ENCODE data around the gene TCP11.
"Not testable (repeated sequence)": the region's sequence is repeated elsewhere in the genome, so short reads cannot be mapped to it uniquely, and the experiment has no call there.

TCP11 gene

GRCh38 chr6:35146453-35146852, 5.3 kb upstream of the TCP11 start:
- no peak for DNase-seq (ENCODE audit: low read depth in 2 of 2)

GRCh38 chr6:35145757-35146156, 4.6 kb upstream of the TCP11 start:
- DNase-seq (ENCODE audit: low read depth in 2 of 2): no peak

- DNase-seq (ENCODE audit: low read depth in 2 of 2): no peak
Observed at GRCh38 chr6:35142588-35143569, 1.7 kb upstream of the TCP11 start.

GRCh38 chr6:35140639-35141006, 516 bp downstream of the TCP11 start:
- no peak for DNase-seq (ENCODE audit: low read depth in 2 of 2)

GRCh38 chr6:35139924-35140638, 1.1 kb downstream of the TCP11 start:
- DNase-seq (ENCODE audit: low read depth in 2 of 2): no peak

GRCh38 chr6:35139470-35139869, 1.7 kb downstream of the TCP11 start:
- DNase-seq (ENCODE audit: low read depth in 2 of 2): no peak

- DNase-seq (ENCODE audit: low read depth in 2 of 2): not testable (repeated sequence)
Observed at GRCh38 chr6:35138191-35138590, 2.9 kb downstream of the TCP11 start.

GRCh38 chr6:35136185-35136584, 5.0 kb downstream of the TCP11 start:
- no peak for DNase-seq (ENCODE audit: low read depth in 2 of 2)

- no peak for DNase-seq (ENCODE audit: low read depth in 2 of 2)
Observed at GRCh38 chr6:35128496-35128895, 12.6 kb downstream of the TCP11 start.

GRCh38 chr6:35128042-35128441, 13.1 kb downstream of the TCP11 start:
- DNase-seq (ENCODE audit: low read depth in 2 of 2): no peak

GRCh38 chr6:35124356-35124755, 16.8 kb downstream of the TCP11 start:
- no peak for DNase-seq (ENCODE audit: low read depth in 2 of 2)

- DNase-seq (ENCODE audit: low read depth in 2 of 2): no peak
Observed at GRCh38 chr6:35120746-35121145, 20.4 kb downstream of the TCP11 start.

- DNase-seq (ENCODE audit: low read depth in 2 of 2): no peak
Observed at GRCh38 chr6:35108309-35108885, 32.7 kb downstream of the TCP11 start.

- not testable (repeated sequence) for DNase-seq (ENCODE audit: low read depth in 2 of 2)
Observed at GRCh38 chr6:35107761-35108160, 33.4 kb downstream of the TCP11 start.

- DNase-seq (ENCODE audit: low read depth in 2 of 2): not testable (repeated sequence)
Observed at GRCh38 chr6:35107208-35107607, 33.9 kb downstream of the TCP11 start.

- not testable (repeated sequence) for DNase-seq (ENCODE audit: low read depth in 2 of 2)
Observed at GRCh38 chr6:35106061-35106460, 35.1 kb downstream of the TCP11 start.

GRCh38 chr6:35105078-35105477, 36.1 kb downstream of the TCP11 start:
- no peak for DNase-seq (ENCODE audit: low read depth in 2 of 2)

- no peak for DNase-seq (ENCODE audit: low read depth in 2 of 2)
Observed at GRCh38 chr6:35099116-35099515, 42.0 kb downstream of the TCP11 start.

- no peak for DNase-seq (ENCODE audit: low read depth in 2 of 2)
Observed at GRCh38 chr6:35096129-35096862, 44.8 kb downstream of the TCP11 start.

- no peak for DNase-seq (ENCODE audit: low read depth in 2 of 2)
Observed at GRCh38 chr6:35094183-35094582, 47.0 kb downstream of the TCP11 start.

GRCh38 chr6:35093783-35094182, 47.4 kb downstream of the TCP11 start:
- no peak for DNase-seq (ENCODE audit: low read depth in 2 of 2)

- no peak for DNase-seq (ENCODE audit: low read depth in 2 of 2)
Observed at GRCh38 chr6:35093118-35093445, 48.1 kb downstream of the TCP11 start.
